DMS153 treated with DMSO at 0.1 percent for 48 hours (cell line): ENCODE data around the gene ERCC4.

Source experiments
- DNase-seq: peaks from one replicate; lab custom pipeline; 2025; ENCODE audit not compliant: unreplicated experiment; lab: John Stamatoyannopoulos, UW

The ERCC4 gene

GRCh38 chr16:13945744-13946485, 26.0 kb downstream of the ERCC4 start:
- no peak for DNase-seq

- no peak for DNase-seq
Measured at GRCh38 chr16:13948086-13948485, 28.1 kb downstream of the ERCC4 start.

GRCh38 chr16:13950821-13951547, 31.0 kb downstream of the ERCC4 start:
- DNase-seq: no peak

- DNase-seq: no peak
Measured at GRCh38 chr16:13951611-13952010, 31.7 kb downstream of the ERCC4 start.

- DNase-seq: no peak
Measured at GRCh38 chr16:13953501-13953900, 33.5 kb downstream of the ERCC4 start.

GRCh38 chr16:13956635-13957196, 36.8 kb downstream of the ERCC4 start:
- no peak for DNase-seq

- no peak for DNase-seq
Measured at GRCh38 chr16:13957197-13958078, 37.5 kb downstream of the ERCC4 start.

- no peak for DNase-seq
Measured at GRCh38 chr16:13958474-13958873, 38.5 kb downstream of the ERCC4 start.

- no peak for DNase-seq
Measured at GRCh38 chr16:13959626-13960025, 39.7 kb downstream of the ERCC4 start.

- DNase-seq: no peak
Measured at GRCh38 chr16:13961099-13961811, 41.3 kb downstream of the ERCC4 start.

GRCh38 chr16:13962232-13962631, 42.3 kb downstream of the ERCC4 start:
- DNase-seq: no peak

GRCh38 chr16:13968835-13969234, 48.9 kb downstream of the ERCC4 start:
- no peak for DNase-seq

GRCh38 chr16:13969711-13970110, 49.8 kb downstream of the ERCC4 start:
- DNase-seq: no peak

GRCh38 chr16:13970708-13971422, 50.9 kb downstream of the ERCC4 start:
- DNase-seq: no peak

- no peak for DNase-seq
Measured at GRCh38 chr16:13973321-13974023, 53.5 kb downstream of the ERCC4 start.

GRCh38 chr16:13977177-13977576, 57.2 kb downstream of the ERCC4 start:
- no peak for DNase-seq

- no peak for DNase-seq
Measured at GRCh38 chr16:13982451-13982850, 62.5 kb downstream of the ERCC4 start.

GRCh38 chr16:13983625-13984024, 63.7 kb downstream of the ERCC4 start:
- DNase-seq: no peak

- DNase-seq: no peak
Measured at GRCh38 chr16:13984794-13985193, 64.8 kb downstream of the ERCC4 start.
